ENCODE measurements around the gene MRPL20.

Gene MRPL20

DNA sequence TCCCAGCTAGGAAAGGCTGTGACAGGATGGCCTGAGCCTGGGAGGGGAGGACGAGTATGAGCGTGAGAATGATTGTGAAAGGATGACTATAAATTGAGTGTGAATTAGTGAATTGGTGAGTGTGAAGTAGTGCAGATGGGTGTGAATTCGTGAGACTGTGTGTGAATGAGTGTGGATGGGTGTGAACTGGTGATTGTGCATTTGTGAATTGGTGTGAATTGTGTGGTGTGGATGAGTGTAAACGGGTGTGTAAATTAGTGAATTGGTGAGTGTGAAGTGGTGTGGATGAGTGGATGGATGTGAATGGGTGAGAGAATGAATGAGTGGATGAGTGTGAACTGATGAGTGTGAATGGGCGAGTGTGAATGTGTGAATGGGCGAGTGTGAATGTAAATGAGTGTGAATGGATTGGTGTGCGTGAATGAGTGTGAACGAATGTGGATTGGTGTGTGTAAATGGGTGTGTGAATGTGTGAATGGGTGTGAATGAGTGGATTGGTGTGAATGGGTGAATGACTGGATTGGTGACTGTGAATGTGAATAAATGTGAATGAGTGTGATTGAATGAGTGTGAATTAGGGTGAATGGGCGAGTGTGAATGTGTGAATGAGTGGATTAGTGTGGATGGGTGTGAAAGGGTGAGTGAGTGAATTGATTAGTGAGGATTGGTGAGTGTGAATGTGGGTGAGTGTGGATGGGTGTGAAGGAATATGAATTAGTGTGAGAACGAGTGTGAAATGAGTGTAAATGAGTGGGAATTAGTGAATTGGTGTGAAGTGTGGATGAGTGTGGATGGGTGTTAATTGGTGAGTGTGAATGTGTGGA is 41.0 kb downstream of the MRPL20 start:
- Histone ChIP-seq H3K4me1 (ENCODE audit: insufficient read depth, low read length) (peaks cover 2% of the 10 kb centered on the region), H3K36me3 (ENCODE audit: insufficient read depth, low read length) (no peaks in the 10 kb centered on the region), H3K9ac (ENCODE audit: low read depth, low read length) (no peak overlapping the region), H3K9me3 (ENCODE audit: control insufficient read depth, insufficient read depth, low read length) (no peaks in the 10 kb centered on the region; the same call in none of the 2 replicates)

DNA sequence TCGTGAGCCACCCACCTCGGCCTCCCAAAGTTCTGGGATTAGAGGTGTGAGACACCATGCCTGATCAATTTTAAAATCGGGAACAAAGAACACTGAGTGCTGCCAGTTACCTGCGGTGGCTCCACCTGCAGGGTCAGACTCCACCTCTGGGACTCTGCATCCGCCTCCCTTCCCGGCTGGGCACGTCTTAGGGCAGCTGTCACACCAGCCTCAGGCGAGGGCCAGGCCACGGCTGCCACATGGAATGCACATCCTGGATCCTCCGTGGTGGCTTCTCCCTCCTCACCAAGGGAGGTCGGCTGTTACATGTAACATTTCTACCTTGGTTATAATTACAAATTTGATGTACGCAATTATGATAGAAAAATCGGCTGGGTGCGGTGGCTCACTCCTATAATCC is 42.8 kb downstream of the MRPL20 start:
- Histone ChIP-seq H3K4me1 (ENCODE audit: insufficient read depth, low read length) (peaks cover 15% of the 10 kb centered on the region), H3K9ac (ENCODE audit: low read depth, low read length) (no peak overlapping the region), H3K9me3 (ENCODE audit: control insufficient read depth, insufficient read depth, low read length) (no peaks in the 10 kb centered on the region; the same call in none of the 2 replicates), H3K36me3 (ENCODE audit: insufficient read depth, low read length) (no peaks in the 10 kb centered on the region)

DNA sequence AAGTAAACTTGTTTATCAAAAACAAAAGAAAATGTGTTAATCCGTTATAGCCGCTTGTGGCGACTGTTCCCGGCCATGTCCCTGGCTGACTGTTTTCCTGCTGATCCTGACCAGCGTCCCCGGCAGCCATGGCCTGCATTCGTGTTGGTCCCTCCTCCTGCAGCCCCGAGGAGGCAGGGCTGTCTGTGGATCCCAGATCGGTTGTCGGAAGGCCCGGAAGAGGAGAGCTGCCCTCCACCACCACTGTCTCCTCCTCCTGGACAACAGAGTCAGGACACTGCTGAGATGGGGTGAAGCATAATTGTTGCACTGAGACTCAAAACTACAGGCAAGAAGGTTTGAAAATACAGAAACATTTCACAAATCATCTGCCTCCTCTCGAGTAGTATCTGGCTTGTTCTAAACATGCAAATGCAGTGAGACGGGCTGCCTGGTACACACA is 45.1 kb downstream of the MRPL20 start:
- Histone ChIP-seq H3K4me1 (ENCODE audit: insufficient read depth, low read length) (peaks cover 22% of the 10 kb centered on the region), H3K9me3 (ENCODE audit: control insufficient read depth, insufficient read depth, low read length) (no peaks in the 10 kb centered on the region; the same call in none of the 2 replicates), H3K9ac (ENCODE audit: low read depth, low read length) (no peak overlapping the region), H3K36me3 (ENCODE audit: insufficient read depth, low read length) (no peaks in the 10 kb centered on the region)

DNA sequence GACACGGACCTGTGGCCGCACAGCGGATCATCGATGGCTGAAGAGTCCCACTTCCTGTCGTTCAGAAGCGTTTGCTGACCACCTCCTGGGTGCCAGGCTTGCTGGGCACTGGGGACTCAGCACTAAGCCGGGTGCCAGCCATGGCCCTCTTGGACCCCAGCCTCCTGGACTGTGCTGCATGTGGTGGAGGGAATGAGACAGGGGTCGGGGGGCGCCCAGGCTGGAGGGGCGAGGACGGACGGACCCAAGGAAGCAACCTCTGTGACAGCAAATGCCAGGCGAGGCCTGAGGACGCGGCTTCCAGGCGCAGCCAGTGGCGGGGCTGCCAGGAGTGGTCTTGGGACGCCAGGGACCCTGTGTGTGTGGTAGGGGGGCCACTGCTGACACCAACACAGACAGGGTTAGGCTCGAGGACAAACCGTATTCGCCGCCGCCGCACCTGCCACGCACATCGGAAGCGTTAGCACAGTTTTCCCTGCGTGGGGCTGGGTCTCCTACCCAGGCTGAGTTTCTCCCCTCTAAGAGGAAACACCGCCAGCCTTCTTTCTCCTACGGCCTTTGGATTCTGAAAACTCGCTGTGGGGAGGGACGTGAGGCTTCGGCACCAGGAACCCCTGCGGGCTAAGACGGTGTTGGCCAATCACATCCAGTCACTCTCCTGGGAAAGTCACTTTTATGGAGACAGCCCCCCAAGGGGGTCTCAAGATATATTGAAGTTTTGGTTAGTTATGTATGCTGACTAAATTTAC is 45.7 kb downstream of the MRPL20 start:
- Histone ChIP-seq H3K9ac (ENCODE audit: low read depth, low read length) (no peak overlapping the region), H3K36me3 (ENCODE audit: insufficient read depth, low read length) (no peaks in the 10 kb centered on the region), H3K9me3 (ENCODE audit: control insufficient read depth, insufficient read depth, low read length) (no peaks in the 10 kb centered on the region; the same call in 1 of the 2 replicates), H3K4me1 (ENCODE audit: insufficient read depth, low read length) (peaks cover 22% of the 10 kb centered on the region)

DNA sequence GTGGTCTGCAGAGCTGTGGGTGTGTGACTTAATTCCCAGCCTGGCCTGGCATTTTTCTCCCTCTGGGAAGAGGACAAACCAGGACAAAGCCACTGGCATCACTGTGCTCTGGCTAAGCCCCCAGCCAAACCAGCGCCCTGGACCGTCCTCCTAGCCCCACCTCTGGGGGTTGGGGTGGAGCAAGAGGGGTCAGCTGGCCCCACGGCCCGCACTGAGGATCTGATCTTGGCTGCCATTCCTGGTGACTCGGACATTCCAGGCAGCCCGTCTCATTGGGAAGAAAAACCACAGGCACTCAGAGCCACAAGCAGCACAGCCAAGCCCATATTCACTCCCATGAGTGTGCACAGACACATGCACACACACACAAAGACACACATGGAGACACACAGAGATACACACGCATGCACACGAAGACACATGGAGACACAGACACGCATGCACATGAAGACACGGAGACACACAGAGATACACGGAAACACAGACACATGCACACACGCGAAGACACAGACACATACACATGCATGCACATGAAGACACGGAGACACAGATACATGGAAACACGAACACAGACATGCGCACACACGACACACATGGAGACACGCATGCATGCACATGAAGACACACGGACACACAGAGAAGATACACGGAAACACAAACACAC is 46.5 kb downstream of the MRPL20 start:
- Histone ChIP-seq H3K36me3 (ENCODE audit: insufficient read depth, low read length) (no peaks in the 10 kb centered on the region), H3K4me1 (ENCODE audit: insufficient read depth, low read length) (peaks cover 22% of the 10 kb centered on the region), H3K9me3 (ENCODE audit: control insufficient read depth, insufficient read depth, low read length) (no peaks in the 10 kb centered on the region), H3K9ac (ENCODE audit: low read depth, low read length) (no peak overlapping the region)

DNA sequence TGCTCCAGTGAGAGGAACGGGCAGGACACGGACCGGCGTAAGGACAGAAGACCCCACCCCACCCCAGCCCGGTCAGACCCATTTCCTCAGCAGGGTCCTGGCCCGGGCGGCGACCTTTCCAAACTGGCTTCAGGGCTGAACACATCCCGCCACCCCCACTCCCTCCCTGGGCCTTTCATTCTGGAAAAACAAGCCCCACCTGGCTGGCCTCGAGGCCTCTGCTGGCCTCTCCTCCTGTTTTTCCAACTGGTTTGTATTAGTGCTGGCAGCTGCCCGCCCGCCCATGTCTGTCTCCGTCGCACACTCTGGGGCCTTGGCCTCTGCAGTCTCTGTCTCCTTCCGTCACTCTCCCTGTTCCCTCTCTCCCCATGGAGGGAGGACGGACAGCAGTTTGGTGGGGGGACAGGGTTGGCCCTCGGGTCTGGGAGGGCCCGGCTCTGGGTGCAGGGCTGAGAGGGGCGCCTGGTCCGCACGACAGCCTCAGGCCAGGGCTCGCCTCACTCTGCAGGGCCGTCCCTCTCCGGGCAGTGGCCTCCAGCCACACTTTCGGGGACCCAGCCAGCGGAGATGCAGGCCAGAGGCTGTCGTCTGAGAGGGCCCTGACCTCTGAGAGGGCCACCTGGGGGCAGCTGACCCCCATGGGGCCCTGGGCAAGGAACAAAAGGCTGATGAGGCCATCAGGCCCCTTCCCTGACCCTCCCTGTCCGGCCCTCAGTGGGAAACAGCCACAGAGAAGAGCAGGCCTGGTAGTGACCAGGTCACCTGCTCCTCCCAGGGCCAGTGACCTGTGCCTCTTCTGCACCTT is 47.2 kb downstream of the MRPL20 start:
- Histone ChIP-seq H3K9me3 (ENCODE audit: control insufficient read depth, insufficient read depth, low read length) (no peaks in the 10 kb centered on the region), H3K36me3 (ENCODE audit: insufficient read depth, low read length) (no peaks in the 10 kb centered on the region), H3K4me1 (ENCODE audit: insufficient read depth, low read length) (peaks cover 22% of the 10 kb centered on the region), H3K9ac (ENCODE audit: low read depth, low read length) (no peak overlapping the region)

DNA sequence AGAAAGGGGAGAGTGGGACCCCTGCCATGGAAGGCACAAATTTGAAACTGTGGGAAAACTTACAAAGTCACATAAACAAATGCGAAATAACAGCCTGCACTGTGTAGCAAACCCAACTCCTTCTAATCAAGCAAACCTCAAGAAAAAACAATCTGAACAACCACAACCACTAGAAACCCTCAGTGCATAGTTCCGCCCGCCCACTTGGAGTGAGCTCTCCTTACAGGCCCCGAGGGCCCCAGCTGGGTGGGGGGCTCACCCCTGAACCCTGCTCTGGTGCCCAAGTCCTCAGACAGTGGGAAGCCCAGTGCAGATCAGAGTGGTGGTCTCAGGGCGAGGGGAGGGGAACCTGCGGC is 47.8 kb downstream of the MRPL20 start:
- no peak overlapping the region for H3K9ac ChIP-seq (ENCODE audit: low read depth, low read length)
- H3K9me3 ChIP-seq (ENCODE audit: control insufficient read depth, insufficient read depth, low read length) = no peaks in the 10 kb centered on the region
- H3K36me3 ChIP-seq (ENCODE audit: insufficient read depth, low read length) = no peaks in the 10 kb centered on the region
- peaks cover 22% of the 10 kb centered on the region for H3K4me1 ChIP-seq (ENCODE audit: insufficient read depth, low read length)

DNA sequence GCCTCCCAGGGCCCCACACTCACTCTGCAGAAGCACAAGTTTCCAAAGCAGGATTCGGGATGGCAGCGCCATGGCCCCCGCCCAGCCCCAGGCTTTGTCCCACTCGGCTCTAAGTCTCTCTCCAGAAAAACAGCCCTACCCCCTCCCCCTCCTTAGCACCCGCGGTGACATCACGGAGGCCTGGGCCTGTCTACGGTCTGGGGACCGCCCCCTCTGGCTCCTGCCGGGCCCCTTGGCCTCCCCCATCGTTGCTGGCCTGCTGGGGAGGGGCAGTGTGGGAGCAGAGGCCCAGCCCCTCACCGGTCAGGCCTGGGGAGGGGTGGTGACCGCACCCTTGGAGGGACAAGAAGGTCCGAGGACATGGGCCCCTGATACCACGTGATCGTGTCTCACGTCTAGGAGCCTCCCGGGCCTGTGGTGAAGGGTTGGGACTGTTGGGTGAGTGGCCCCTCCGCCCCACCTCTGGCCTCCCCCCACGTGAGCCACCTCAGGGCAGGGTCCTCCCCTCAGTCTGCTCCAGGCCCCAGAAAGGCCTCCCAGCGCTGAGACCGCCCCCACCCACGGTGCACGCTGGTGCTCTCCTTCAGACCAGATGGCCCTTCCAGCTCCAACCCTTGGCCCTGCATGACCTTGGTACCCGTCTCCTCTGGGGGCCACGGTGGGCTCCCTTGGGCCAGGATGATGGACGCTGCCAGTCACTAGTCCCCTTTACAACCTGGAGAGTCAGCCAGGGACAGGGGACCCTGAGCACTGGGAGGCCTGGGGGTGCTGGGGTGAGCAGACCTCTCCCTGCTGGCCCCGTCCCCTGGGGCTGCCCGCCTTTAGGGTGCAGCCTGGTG is 48.4 kb downstream of the MRPL20 start, which contains the start of gene MXRA8:
TSS of gene MXRA8 (minus strand) at position 123 of the 839 bp plus-strand sequence. CDS start at position 72, 51 bp downstream.
- Histone ChIP-seq H3K36me3 (ENCODE audit: insufficient read depth, low read length) (no peaks in the 10 kb centered on the region), H3K9ac (ENCODE audit: low read depth, low read length) (peak within 1 kb of the TSS; percentile 64), H3K9me3 (ENCODE audit: control insufficient read depth, insufficient read depth, low read length) (no peaks in the 10 kb centered on the region), H3K4me1 (ENCODE audit: insufficient read depth, low read length) (peaks cover 22% of the 10 kb centered on the region)

DNA sequence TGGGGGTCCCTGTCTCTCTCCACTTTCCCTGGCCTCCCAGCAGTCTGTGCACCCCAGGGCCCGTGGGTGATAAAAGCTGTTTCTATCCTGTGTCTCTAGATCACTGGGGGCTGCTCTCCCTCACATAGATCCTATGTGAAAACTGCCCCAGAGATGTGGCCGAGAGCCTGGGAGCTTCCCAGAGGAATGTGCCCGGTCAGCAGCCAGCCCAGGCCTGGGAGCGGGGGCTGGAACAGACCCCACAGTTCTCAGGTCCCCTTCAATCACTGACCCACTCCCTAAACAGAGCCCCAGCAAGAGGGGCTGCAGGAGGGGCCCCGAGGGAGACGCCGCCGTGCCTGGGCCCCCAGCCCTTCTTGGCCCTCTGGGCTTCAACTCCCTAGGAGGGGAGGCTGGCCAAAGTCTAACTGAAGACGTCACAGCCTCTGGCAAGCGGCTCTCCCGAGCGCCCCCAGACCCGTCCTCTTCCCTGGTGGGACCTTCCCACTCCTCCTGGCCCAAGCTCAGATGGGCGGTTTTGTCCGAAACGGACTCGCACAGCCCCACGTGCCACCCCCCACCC is 49.1 kb downstream of the MRPL20 start:
- no peaks in the 10 kb centered on the region for H3K9me3 ChIP-seq (ENCODE audit: control insufficient read depth, insufficient read depth, low read length)
- peaks cover 22% of the 10 kb centered on the region for H3K4me1 ChIP-seq (ENCODE audit: insufficient read depth, low read length)
- H3K36me3 ChIP-seq (ENCODE audit: insufficient read depth, low read length) = no peaks in the 10 kb centered on the region
- peak overlapping the region; percentile 64 for H3K9ac ChIP-seq (ENCODE audit: low read depth, low read length)

DNA sequence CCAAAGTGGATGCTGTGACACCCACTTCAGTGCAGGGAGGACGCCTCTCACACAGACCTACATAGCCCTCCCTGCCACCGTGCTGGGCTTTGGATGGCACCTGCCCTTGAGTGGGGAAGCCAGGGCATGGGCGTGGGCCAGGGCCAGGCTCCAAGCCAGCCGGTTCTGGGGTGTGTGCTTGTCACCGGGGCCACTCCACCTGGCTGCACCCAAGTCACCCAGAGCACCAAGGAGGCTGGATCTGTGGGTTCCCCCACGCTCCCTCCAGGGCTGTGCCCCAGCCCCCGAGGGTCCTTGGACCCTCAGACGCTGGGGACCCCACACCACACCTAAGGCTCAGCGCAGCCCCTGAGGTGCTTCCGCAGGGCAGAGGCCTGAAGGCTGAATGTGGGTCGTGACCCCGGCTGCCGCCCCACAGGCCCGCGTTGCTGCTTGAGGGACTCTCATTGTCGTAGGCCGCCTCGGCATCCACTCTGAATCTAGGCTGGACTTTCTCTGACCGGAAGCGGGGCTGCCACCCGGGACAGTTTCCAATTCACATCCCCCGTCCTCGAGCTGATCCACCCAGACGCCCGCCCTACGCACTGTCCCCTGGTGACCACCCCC is 50.2 kb downstream of the MRPL20 start:
- Histone ChIP-seq H3K9me3 (ENCODE audit: control insufficient read depth, insufficient read depth, low read length) (no peaks in the 10 kb centered on the region), H3K9ac (ENCODE audit: low read depth, low read length) (no peak overlapping the region), H3K4me1 (ENCODE audit: insufficient read depth, low read length) (peaks cover 22% of the 10 kb centered on the region), H3K36me3 (ENCODE audit: insufficient read depth, low read length) (no peaks in the 10 kb centered on the region)

DNA sequence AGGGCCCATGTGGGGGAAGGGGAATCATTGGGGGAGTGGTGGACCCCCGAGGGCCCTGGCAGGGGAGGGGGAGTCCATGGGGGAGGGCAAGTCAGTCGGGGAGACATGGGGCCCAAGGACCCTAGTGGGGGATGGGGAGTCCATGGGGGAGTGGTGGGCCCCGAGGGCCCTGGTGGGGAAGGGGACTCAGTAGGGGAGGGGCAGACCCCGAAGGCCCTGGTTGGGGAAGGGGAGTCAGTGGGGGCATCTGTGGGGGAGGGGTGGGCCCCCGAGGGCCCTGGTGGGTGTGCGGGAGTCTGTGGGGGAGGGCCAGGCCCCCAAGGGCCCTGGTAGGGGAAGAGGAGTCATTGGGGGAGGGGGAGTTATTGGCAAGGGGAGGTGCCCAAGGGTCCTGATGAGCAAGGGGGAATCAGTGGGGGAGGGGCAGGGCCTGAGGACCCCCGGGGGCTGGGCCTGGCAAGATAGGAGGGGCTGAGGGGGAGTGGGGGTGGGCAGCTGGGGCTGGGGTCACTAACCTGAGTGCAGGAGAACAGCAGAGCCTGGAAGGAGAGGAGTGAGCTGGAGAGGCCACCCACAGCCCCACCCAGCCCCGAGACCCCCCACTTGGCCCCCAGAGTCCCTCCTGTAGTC is 50.8 kb downstream of the MRPL20 start:
- no peaks in the 10 kb centered on the region for H3K9me3 ChIP-seq (ENCODE audit: control insufficient read depth, insufficient read depth, low read length)
- peaks cover 22% of the 10 kb centered on the region for H3K4me1 ChIP-seq (ENCODE audit: insufficient read depth, low read length)
- H3K9ac ChIP-seq (ENCODE audit: low read depth, low read length) = no peak overlapping the region
- no peaks in the 10 kb centered on the region for H3K36me3 ChIP-seq (ENCODE audit: insufficient read depth, low read length)

DNA sequence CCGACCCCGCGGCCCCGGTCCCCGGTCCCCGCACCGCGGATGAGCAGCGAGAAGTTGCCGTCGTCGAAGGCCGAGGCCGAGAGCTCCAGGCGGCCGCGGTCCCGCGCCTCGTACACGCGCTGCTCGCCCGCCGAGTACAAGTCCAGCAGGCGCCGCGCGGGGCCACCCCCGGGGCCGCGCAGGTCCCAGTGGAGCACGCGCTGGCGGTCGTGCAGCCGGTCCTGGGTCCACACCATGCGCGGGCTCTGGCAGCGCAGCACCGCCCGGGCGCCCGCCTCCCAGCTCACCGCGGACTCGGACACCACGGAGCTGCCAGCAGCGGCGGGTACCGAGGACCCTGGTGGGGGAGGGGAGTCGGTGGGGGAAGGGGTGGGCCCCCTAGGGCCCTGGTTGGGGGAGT is 51.7 kb downstream of the MRPL20 start:
- Histone ChIP-seq H3K9ac (ENCODE audit: low read depth, low read length) (no peak overlapping the region; the same call in 1 of the 2 replicates), H3K9me3 (ENCODE audit: control insufficient read depth, insufficient read depth, low read length) (no peaks in the 10 kb centered on the region), H3K36me3 (ENCODE audit: insufficient read depth, low read length) (no peaks in the 10 kb centered on the region), H3K4me1 (ENCODE audit: insufficient read depth, low read length) (peaks cover 15% of the 10 kb centered on the region)
